ENCODE measurements around the gene WDR53. TPM values are rescaled to one million over a fixed set of nuclear protein-coding genes. Genes with fewer than 3 reads are reported as not detected.

WDR53 gene
- total and polyA plus RNA-seq, 10 donors = 6.2 to 17.7 (median 13.3) TPM

GRCh38 chr3:196519718-196520082 is 48.7 kb downstream of the WDR53 start:
- intact Hi-C loops (cut with DNase I; ENCODE audit: low total_unique reads) = loop anchor here (5.0 kb wide), 1 partner anchor 267 kb away; no protein-coding TSS in a partner anchor
- Histone ChIP-seq H3K27ac (no peak overlapping the region), H3K36me3 (no peaks in the 10 kb centered on the region), H3K27me3 (replicated peaks in 1 of 7) (no peaks in the 10 kb centered on the region), H3K9me3 (peaks cover 15 to 72% (median 68%) of the 10 kb centered on the region in 8 donors), H3K4me3 (no peak overlapping the region), H3K4me1 (no peaks in the 10 kb centered on the region)
- TF ChIP-seq POLR2AphosphoS5 (IDR thresholded peaks at IDR 0.05) = no peak
- WGBS, 5 donors = 78 to 86% (median 86%) methylated on average over 5 of the region's 5 CpGs
- no peak for DNase-seq

GRCh38 chr3:196518966-196519717 is 49.2 kb downstream of the WDR53 start:
- H3K27ac ChIP-seq = no peak overlapping the region
- WGBS, 5 donors = 45 to 61% (median 49%) methylated on average over 12 of the region's 12 CpGs
- H3K9me3 ChIP-seq = peaks cover 15 to 73% (median 68%) of the 10 kb centered on the region in 8 donors
- H3K4me1 ChIP-seq = no peaks in the 10 kb centered on the region
- no peak for TF ChIP-seq POLR2A (IDR thresholded peaks at IDR 0.05)
- TF ChIP-seq CTCF (IDR thresholded peaks at IDR 0.05 in 8 of 11, conservative IDR thresholded peaks at IDR 0.05 in 3 of 11) = peak in 10 of 11 experiments; percentile 16 to 69 (median 46)
- no peaks in the 10 kb centered on the region for H3K36me3 ChIP-seq
- H3K4me3 ChIP-seq = no peak overlapping the region
- intact Hi-C loops (cut with DNase I; ENCODE audit: low total_unique reads) = no loop called here
- no peak for DNase-seq
- H3K27me3 ChIP-seq (replicated peaks in 1 of 7) = no peaks in the 10 kb centered on the region

- DNase-seq = no peak
- no peak overlapping the region for H3K27ac ChIP-seq
- peaks cover 15 to 73% (median 67%) of the 10 kb centered on the region in 8 donors for H3K9me3 ChIP-seq
- WGBS, 5 donors = 72 to 88% (median 82%) methylated on average over 2 of the region's 2 CpGs
- H3K27me3 ChIP-seq (replicated peaks in 1 of 7) = no peaks in the 10 kb centered on the region
- H3K36me3 ChIP-seq = no peaks in the 10 kb centered on the region
- TF ChIP-seq CTCF (IDR thresholded peaks at IDR 0.05 in 8 of 11, conservative IDR thresholded peaks at IDR 0.05 in 3 of 11) = no peak
- no peak for TF ChIP-seq POLR2A (IDR thresholded peaks at IDR 0.05)
- TF ChIP-seq POLR2AphosphoS5 (IDR thresholded peaks at IDR 0.05) = no peak
- no peak overlapping the region for H3K4me3 ChIP-seq
- intact Hi-C loops (cut with DNase I; ENCODE audit: low total_unique reads) = no loop called here
- H3K4me1 ChIP-seq = no peaks in the 10 kb centered on the region
These were observed 50.4 kb downstream of the WDR53 start for GRCh38 chr3:196517919-196518318.

- no peaks in the 10 kb centered on the region for H3K27me3 ChIP-seq (replicated peaks in 1 of 7)
- no peaks in the 10 kb centered on the region for H3K36me3 ChIP-seq
- no peak for DNase-seq
- H3K4me3 ChIP-seq = no peak overlapping the region
- TF ChIP-seq POLR2AphosphoS5 (IDR thresholded peaks at IDR 0.05) (no peak), POLR2A (IDR thresholded peaks at IDR 0.05) (no peak), CTCF (IDR thresholded peaks at IDR 0.05 in 8 of 11, conservative IDR thresholded peaks at IDR 0.05 in 3 of 11) (no peak)
- WGBS, 5 donors = 86 to 95% (median 92%) methylated on average over 2 of the region's 2 CpGs
- H3K9me3 ChIP-seq = peaks cover 15 to 67% (median 61%) of the 10 kb centered on the region in 8 donors
- H3K27ac ChIP-seq = no peak overlapping the region
- no peaks in the 10 kb centered on the region for H3K4me1 ChIP-seq
- intact Hi-C loops (cut with DNase I; ENCODE audit: low total_unique reads) = no loop called here
These were observed 51.1 kb downstream of the WDR53 start for GRCh38 chr3:196517162-196517800.

Measured in spleen (tissue), 11 donors.